ENCODE results near the gene CLNK. TPM values are rescaled to one million over a fixed set of nuclear protein-coding genes. Genes with fewer than 3 reads are reported as not detected.
A peak's percentile ranks its signal among the peaks of the same experiment; 100 is the strongest.

CLNK gene
- total and polyA plus RNA-seq, 2 donors (not counting 1 experiment from before 2014, with no cell fraction given): 0.57 to 0.75 TPM

GRCh38 chr4:10458177-10458576 is 226.4 kb downstream of the CLNK start:
- Mint-ChIP-seq H3K4me3 (peak overlapping the region; percentile 76), H3K27ac (no peak overlapping the region), H3K27me3 (peaks cover 28% of the 10 kb centered on the region), H3K4me1 (peaks cover 37% of the 10 kb centered on the region), H3K9me3 (ENCODE audit: insufficient read depth) (no peaks in the 10 kb centered on the region)
- intact Hi-C loops (cut with micrococcal nuclease): loop anchor here (5.0 kb wide), 1 partner anchor 46 kb away; no protein-coding TSS in a partner anchor
- no peak overlapping the region for H3K4me3 ChIP-seq (ENCODE audit: control extremely low read depth in 1 of 5, extremely low read depth in 1 of 5, insufficient read depth in 1 of 5, low read depth in 2 of 5, low read length in 4 of 5)
- H2AFZ ChIP-seq (ENCODE audit: insufficient read depth, low read depth, low read length, poor library complexity, severe bottlenecking): no peak overlapping the region
- ATAC-seq (ENCODE audit: low read depth) (no peak), DNase-seq (peak; percentile 12)
- ChIA-PET POLR2A (no interaction called here), CTCF (interaction anchor here (1.4 kb wide), 1 partner anchor 9 kb away, joined by 4 read pairs; no protein-coding TSS in a partner anchor)
- TF ChIP-seq EZH2 (IDR thresholded peaks at IDR 0.05; ENCODE audit: borderline replicate concordance, insufficient read depth, low read depth, low read length, poor library complexity, severe bottlenecking): no peak
- TF ChIP-seq CTCF (IDR thresholded peaks at IDR 0.05): no peak
- H3K4me2 ChIP-seq (replicated peaks; ENCODE audit: low read depth, low read length, poor library complexity, severe bottlenecking): peak overlapping the region; percentile 89
- no peak overlapping the region for H3K9ac ChIP-seq (ENCODE audit: low read length)
- peaks cover 0 to 28% (median 0%) of the 10 kb centered on the region in 3 donors for H3K9me3 ChIP-seq (ENCODE audit: control extremely low read depth in 1 of 3, control insufficient read depth in 2 of 3, insufficient read depth in 1 of 3, low read length in 2 of 3)
- H3K27ac ChIP-seq (ENCODE audit: low read length in 2 of 2): no peak overlapping the region
- H3K4me1 ChIP-seq (ENCODE audit: control insufficient read depth in 2 of 2, insufficient read depth in 2 of 2, low read length in 2 of 2): peaks cover 19 to 27% of the 10 kb centered on the region in 2 donors
- peaks cover 0 to 7% of the 10 kb centered on the region in 2 experiments for H3K36me3 ChIP-seq (replicated peaks in 1 of 2; ENCODE audit: control extremely low read depth in 1 of 2, control insufficient read depth in 1 of 2, extremely low read depth in 1 of 2, insufficient read depth in 2 of 2, low read length in 1 of 2)
- WGBS (ENCODE audit: insufficient coverage): 77% methylated on average over 11 of the region's 13 CpGs
- peaks cover 13% of the 10 kb centered on the region for H4K20me1 ChIP-seq (ENCODE audit: control insufficient read depth, insufficient read depth, low read length, poor library complexity, severe bottlenecking)
- H3K27me3 ChIP-seq (replicated peaks in 1 of 4; ENCODE audit: control extremely low read depth in 1 of 4, control insufficient read depth in 3 of 4, insufficient read depth in 4 of 4, low read length in 3 of 4): peaks cover 0 to 38% (median 14%) of the 10 kb centered on the region in 4 experiments
- H3K79me2 ChIP-seq (ENCODE audit: control insufficient read depth, insufficient read depth, low read length): peaks cover 16% of the 10 kb centered on the region

GRCh38 chr4:10457255-10457801 is 227.2 kb downstream of the CLNK start, which contains the start of gene ZNF518B:
Gene ZNF518B (minus strand): TSS chr4:10457426. CDS start chr4:10446328, 11,098 bp downstream.
- 4% methylated on average over 60 of the region's 60 CpGs for WGBS (ENCODE audit: insufficient coverage)
- TF ChIP-seq EZH2 (IDR thresholded peaks at IDR 0.05; ENCODE audit: borderline replicate concordance, insufficient read depth, low read depth, low read length, poor library complexity, severe bottlenecking) (no peak), CTCF (IDR thresholded peaks at IDR 0.05) (no peak)
- H3K4me3 Mint-ChIP-seq: peak within 1 kb of the TSS; percentile 89
- DNase-seq (peak; percentile 89), ATAC-seq (ENCODE audit: low read depth) (peak; percentile 65)
- Histone ChIP-seq H3K36me3 (replicated peaks in 1 of 2; ENCODE audit: control extremely low read depth in 1 of 2, control insufficient read depth in 1 of 2, extremely low read depth in 1 of 2, insufficient read depth in 2 of 2, low read length in 1 of 2) (peaks cover 0 to 13% of the 10 kb centered on the region in 2 experiments), H3K4me1 (ENCODE audit: control insufficient read depth in 2 of 2, insufficient read depth in 2 of 2, low read length in 2 of 2) (peaks cover 19 to 27% of the 10 kb centered on the region in 2 donors), H4K20me1 (ENCODE audit: control insufficient read depth, insufficient read depth, low read length, poor library complexity, severe bottlenecking) (peaks cover 14% of the 10 kb centered on the region), H3K9ac (ENCODE audit: low read length) (peak within 1 kb of the TSS; percentile 78), H3K4me3 (ENCODE audit: control extremely low read depth in 1 of 5, extremely low read depth in 1 of 5, insufficient read depth in 1 of 5, low read depth in 2 of 5, low read length in 4 of 5) (peak within 1 kb of the TSS; percentile 43 to 75 (median 61)), H3K27me3 (replicated peaks in 1 of 4; ENCODE audit: control extremely low read depth in 1 of 4, control insufficient read depth in 3 of 4, insufficient read depth in 4 of 4, low read length in 3 of 4) (peaks cover 0 to 30% (median 6%) of the 10 kb centered on the region in 4 experiments), H3K79me2 (ENCODE audit: control insufficient read depth, insufficient read depth, low read length) (peaks cover 18% of the 10 kb centered on the region), H2AFZ (ENCODE audit: insufficient read depth, low read depth, low read length, poor library complexity, severe bottlenecking) (peak within 1 kb of the TSS; percentile 96), H3K9me3 (ENCODE audit: control extremely low read depth in 1 of 3, control insufficient read depth in 2 of 3, insufficient read depth in 1 of 3, low read length in 2 of 3) (peaks cover 0 to 28% (median 0%) of the 10 kb centered on the region in 3 donors), H3K4me2 (replicated peaks; ENCODE audit: low read depth, low read length, poor library complexity, severe bottlenecking) (peak within 1 kb of the TSS; percentile 89), H3K27ac (ENCODE audit: low read length in 2 of 2) (peak within 1 kb of the TSS; percentile 49 to 79)
- H3K9me3 Mint-ChIP-seq (ENCODE audit: insufficient read depth): no peaks in the 10 kb centered on the region
- intact Hi-C loops (cut with micrococcal nuclease): loop anchor here (2.0 to 5.0 kb wide), 2 partner anchors 45 to 439 kb away; no protein-coding TSS in a partner anchor
- POLR2A ChIA-PET: interaction anchor here (1.2 kb wide), 1 partner anchor 340 kb away, joined by 14 read pairs; the partner anchor contains the start of gene WDR1
- H3K4me1 Mint-ChIP-seq: peaks cover 39% of the 10 kb centered on the region
- CTCF ChIA-PET: interaction anchor here (1.4 kb wide), 1 partner anchor 10 kb away, joined by 4 read pairs; no protein-coding TSS in a partner anchor
- H3K27me3 Mint-ChIP-seq: peaks cover 21% of the 10 kb centered on the region
- H3K27ac Mint-ChIP-seq: peak within 1 kb of the TSS; percentile 91

All from B cell (primary cell).